Neuronal stem cell (in vitro differentiated cells): Measurements from ENCODE around the gene CALU.
A peak's percentile ranks its signal among the peaks of the same experiment; 100 is the strongest.

Experiments
- DNase-seq: peaks from one replicate; pipeline ENCODE4 v3.0.0-alpha.2; 2013; ENCODE audit warnings: low spot score
- H2AFZ ChIP-seq: one replicate; pipeline ENCODE4 v1.6.1; 2013; ENCODE audit warnings: mild to moderate bottlenecking, low read length, inconsistent platforms
- H2AK5ac ChIP-seq: 2 replicates; pipeline ENCODE4 v1.6.1; 2013; ENCODE audit warnings: low read depth, mild to moderate bottlenecking, inconsistent platforms, low read length, moderate library complexity, mixed read lengths
- H2BK120ac ChIP-seq: 2 replicates; pipeline ENCODE4 v1.6.1; 2013; ENCODE audit warnings: low read depth, mild to moderate bottlenecking, inconsistent platforms, low read length, moderate library complexity, mixed read lengths
- H2BK12ac ChIP-seq: one replicate; pipeline ENCODE4 v1.6.1; 2013; ENCODE audit warnings: low read length, inconsistent platforms
- H2BK15ac ChIP-seq: 2 replicates; pipeline ENCODE4 v1.6.1; 2013; ENCODE audit warnings: mild to moderate bottlenecking, low read length, inconsistent platforms, mixed read lengths
- H2BK5ac ChIP-seq: one replicate; pipeline ENCODE4 v1.6.1; 2013; ENCODE audit warnings: inconsistent platforms, mild to moderate bottlenecking, low read length, moderate library complexity
- H3K14ac ChIP-seq: one replicate; pipeline ENCODE4 v1.6.1; 2013; ENCODE audit warnings: low read length, inconsistent platforms
- H3K18ac ChIP-seq: 2 replicates; pipeline ENCODE4 v1.6.1; 2013; ENCODE audit warnings: low read length, inconsistent platforms
- H3K23ac ChIP-seq: 2 replicates; pipeline ENCODE4 v1.6.1; 2013; ENCODE audit warnings: low read depth, mild to moderate bottlenecking, mixed read lengths, low read length, inconsistent platforms; ENCODE audit not compliant: poor library complexity
- H3K27ac ChIP-seq: replicated peaks from 3 replicates; pipeline ENCODE4 v1.5.1; 2013; ENCODE audit warnings: low read length, inconsistent platforms
- H3K27me3 ChIP-seq, 3 experiments: 2 replicates each; pipeline ENCODE4 v1.6.1; 2013; ENCODE audit warnings: low read length in 3 of 3, mild to moderate bottlenecking in 2 of 3, inconsistent platforms in 1 of 3, low read depth in 1 of 3, mixed read lengths in 1 of 3, moderate library complexity in 1 of 3; ENCODE audit not compliant: control insufficient read depth in 3 of 3, insufficient read depth in 3 of 3
- H3K36me3 ChIP-seq, 2 donors: replicated peaks in 1 of 2; 2 replicates each; pipeline ENCODE4 v1.6.1; 2013; ENCODE audit warnings: low read length in 2 of 2; ENCODE audit not compliant: control insufficient read depth in 2 of 2, insufficient read depth in 2 of 2
- H3K4ac ChIP-seq: 2 replicates; pipeline ENCODE4 v1.6.1; 2013; ENCODE audit warnings: inconsistent platforms, mild to moderate bottlenecking, low read length, moderate library complexity
- H3K4me1 ChIP-seq, 2 donors: 1 replicate in 1 of 2; 2 replicates in 1 of 2; pipeline ENCODE4 v1.6.1; 2013; ENCODE audit warnings: low read length in 2 of 2, low read depth in 1 of 2; ENCODE audit not compliant: control insufficient read depth in 2 of 2, insufficient read depth in 1 of 2
- H3K4me2 ChIP-seq: one replicate; pipeline ENCODE4 v1.6.1; 2013; ENCODE audit warnings: mild to moderate bottlenecking, low read length, inconsistent platforms; ENCODE audit not compliant: insufficient read depth, poor library complexity, severe bottlenecking
- H3K4me3 ChIP-seq, 2 donors: 2 replicates each; pipeline ENCODE4 v1.5.1; 2013; ENCODE audit warnings: low read length in 2 of 2, mild to moderate bottlenecking in 2 of 2, inconsistent platforms in 1 of 2, moderate library complexity in 1 of 2
- H3K79me1 ChIP-seq: one replicate; pipeline ENCODE4 v1.6.1; 2013; ENCODE audit warnings: low read depth, mild to moderate bottlenecking, inconsistent platforms, low read length, moderate library complexity
- H3K9ac ChIP-seq: one replicate; pipeline ENCODE4 v1.6.1; 2013; ENCODE audit warnings: mild to moderate bottlenecking, low read depth, low read length, inconsistent platforms; ENCODE audit not compliant: poor library complexity
- H3K9me3 ChIP-seq, 2 donors: replicated peaks in 1 of 2; 2 replicates each; pipeline versions ENCODE3 to v1.6.1; 2013; ENCODE audit warnings: low read length in 2 of 2, mild to moderate bottlenecking in 2 of 2, inconsistent platforms in 1 of 2, low read depth in 1 of 2, mixed read lengths in 1 of 2, moderate library complexity in 1 of 2; ENCODE audit not compliant: control insufficient read depth in 2 of 2, insufficient read depth in 1 of 2
- H4K8ac ChIP-seq: one replicate; pipeline ENCODE4 v1.6.1; 2013; ENCODE audit warnings: low read depth, mild to moderate bottlenecking, inconsistent platforms, low read length, moderate library complexity
- H4K91ac ChIP-seq: one replicate; pipeline ENCODE4 v1.6.1; 2013; ENCODE audit warnings: low read length, low read depth, mild to moderate bottlenecking, inconsistent platforms; ENCODE audit not compliant: poor library complexity
- WGBS, 2 donors: extraction: QIAGEN DNeasy Blood & Tissue Kit; methylation state at CpG; one replicate each; pipeline ENCODE4 v1.1.7; 2013; ENCODE audit warnings: missing lambda C conversion rate in 2 of 2, mixed read lengths in 1 of 2; ENCODE audit not compliant: insufficient read length in 2 of 2, insufficient replicate concordance in 1 of 2; ENCODE audit errors: extremely low coverage in 2 of 2; 5-methylcytosine and 5-hydroxymethylcytosine counted together

The CALU gene

DNA sequence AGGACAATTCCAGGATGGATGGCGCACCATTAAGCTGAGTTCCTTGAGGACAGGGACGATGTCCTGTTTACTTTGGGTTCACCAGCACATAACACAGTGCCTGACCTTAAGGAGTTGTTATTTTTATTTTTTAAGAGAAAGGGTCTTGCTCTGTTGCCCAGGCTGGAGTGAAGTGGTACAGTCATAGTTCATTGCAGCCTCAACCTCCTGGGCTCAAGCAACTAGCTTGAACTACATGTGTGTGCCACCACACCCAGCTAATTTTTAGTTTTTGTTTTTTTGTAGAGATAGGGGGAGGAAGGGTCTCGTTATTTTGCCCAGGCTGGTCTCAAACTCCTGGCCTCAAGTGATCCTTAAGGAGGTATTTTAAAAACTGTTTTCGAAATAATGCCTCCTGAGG is 1.7 kb upstream of the CALU start:
- peaks cover 0 to 15% (median 0%) of the 10 kb centered on the region in 3 experiments for H3K27me3 ChIP-seq
- H4K91ac ChIP-seq, result no peak overlapping the region
- H4K8ac ChIP-seq, result no peak overlapping the region
- no peak overlapping the region for H3K9ac ChIP-seq
- DNase-seq, result no peak
- no peak overlapping the region for H2BK12ac ChIP-seq
- H3K4me3 ChIP-seq, result no peak overlapping the region
- no peak overlapping the region for H3K27ac ChIP-seq
- no peak overlapping the region for H2AFZ ChIP-seq
- no peak overlapping the region for H3K4me2 ChIP-seq
- H3K14ac ChIP-seq, result no peak overlapping the region
- no peak overlapping the region for H2BK120ac ChIP-seq
- no peak overlapping the region for H3K23ac ChIP-seq
- no peak overlapping the region for H2BK5ac ChIP-seq
- H3K36me3 ChIP-seq, result peaks cover 0 to 11% of the 10 kb centered on the region in 2 donors
- H3K4ac ChIP-seq, result no peak overlapping the region
- no peaks in the 10 kb centered on the region for H3K9me3 ChIP-seq
- H2BK15ac ChIP-seq, result peak overlapping the region; percentile 26
- no peak overlapping the region for H3K18ac ChIP-seq
- peaks cover 4 to 6% of the 10 kb centered on the region in 2 donors for H3K4me1 ChIP-seq
- H3K79me1 ChIP-seq, result peaks cover 1% of the 10 kb centered on the region
- WGBS, 2 donors, result no CpG with 5 or more reads among the region's 4 CpGs
- H2AK5ac ChIP-seq, result no peak overlapping the region

DNA sequence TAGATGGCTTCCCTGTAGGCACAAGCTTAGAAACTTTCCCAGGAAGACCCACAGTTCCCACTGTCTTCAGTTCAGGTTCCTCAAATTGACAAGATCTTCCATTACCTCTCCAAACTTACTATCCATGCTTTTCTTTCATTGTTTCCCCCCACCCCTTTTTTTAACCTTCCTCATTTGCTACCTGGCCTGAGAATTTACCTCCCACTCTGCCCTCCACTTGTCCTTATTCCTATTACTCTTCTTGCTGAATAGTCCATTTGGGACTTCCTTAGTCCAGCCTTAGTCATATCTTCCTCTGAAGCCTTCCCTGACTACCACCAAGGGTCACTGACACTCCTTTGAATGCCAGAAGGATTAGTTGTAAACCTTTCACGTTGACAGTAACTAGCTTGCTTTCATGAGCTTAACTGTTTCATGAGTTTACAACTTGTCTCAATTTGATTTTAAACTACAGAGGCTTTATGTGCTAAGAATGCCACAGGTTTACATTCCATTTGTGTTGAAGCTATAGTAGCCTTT is 1.2 kb upstream of the CALU start:
- no peak overlapping the region for H2BK120ac ChIP-seq
- H3K4me3 ChIP-seq, result no peak overlapping the region

DNA sequence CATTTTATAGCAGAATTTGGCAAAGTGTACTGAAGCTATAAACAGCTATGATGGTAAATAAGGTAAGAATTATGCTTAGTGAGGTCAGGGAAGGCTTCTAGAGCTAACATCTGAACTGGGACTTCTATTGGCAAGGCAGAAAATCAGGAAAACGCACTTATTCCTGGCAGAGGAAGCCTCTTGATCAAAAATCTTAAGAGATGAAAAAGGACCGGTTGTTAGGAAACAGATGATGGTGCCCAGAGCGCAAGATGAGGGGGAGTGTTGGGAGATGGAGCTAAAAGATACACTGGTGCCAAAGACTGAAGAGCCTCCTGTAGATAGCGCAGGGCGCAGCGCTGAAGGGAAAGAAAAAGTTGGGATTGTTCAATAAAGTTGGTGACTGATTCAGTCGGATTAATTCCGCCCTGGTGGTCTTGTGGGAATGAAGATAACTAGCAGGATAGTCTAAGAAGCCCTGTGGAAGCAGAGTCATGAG is 550 bp upstream of the CALU start:
- H3K36me3 ChIP-seq, result peaks cover 0 to 21% of the 10 kb centered on the region in 2 donors
- no peak overlapping the region for H2BK120ac ChIP-seq
- H3K18ac ChIP-seq, result peak overlapping the region; percentile 87
- no peak overlapping the region for H3K14ac ChIP-seq
- no CpG with 5 or more reads among the region's 8 CpGs for WGBS, 2 donors
- H2BK15ac ChIP-seq, result no peak overlapping the region
- peak overlapping the region; percentile 76 for H3K27ac ChIP-seq
- no peak for DNase-seq
- no peak overlapping the region for H2AK5ac ChIP-seq
- H3K9ac ChIP-seq, result peak overlapping the region; percentile 56
- H3K4me1 ChIP-seq, result peaks cover 4 to 6% of the 10 kb centered on the region in 2 donors
- peak overlapping the region; percentile 76 to 91 for H3K4me3 ChIP-seq
- H3K4me2 ChIP-seq, result peak overlapping the region; percentile 61
- H3K79me1 ChIP-seq, result peaks cover 1% of the 10 kb centered on the region
- H2AFZ ChIP-seq, result peak overlapping the region; percentile 84
- H4K8ac ChIP-seq, result no peak overlapping the region
- no peak overlapping the region for H2BK12ac ChIP-seq
- H3K4ac ChIP-seq, result no peak overlapping the region
- no peak overlapping the region for H2BK5ac ChIP-seq
- H3K27me3 ChIP-seq, result peaks cover 0 to 3% (median 0%) of the 10 kb centered on the region in 3 experiments
- no peak overlapping the region for H4K91ac ChIP-seq
- no peaks in the 10 kb centered on the region for H3K9me3 ChIP-seq
- peak overlapping the region; percentile 98 for H3K23ac ChIP-seq

More for the DNA sequence above, 1.2 kb upstream of the CALU start:
- no peak for DNase-seq
- Histone ChIP-seq H4K91ac (no peak overlapping the region), H3K79me1 (peaks cover 1% of the 10 kb centered on the region), H3K9me3 (no peaks in the 10 kb centered on the region), H3K27ac (no peak overlapping the region), H2AK5ac (no peak overlapping the region), H3K36me3 (peaks cover 0 to 15% of the 10 kb centered on the region in 2 donors), H3K27me3 (peaks cover 0 to 10% (median 0%) of the 10 kb centered on the region in 3 experiments), H2BK15ac (no peak overlapping the region), H3K18ac (no peak overlapping the region), H3K4me1 (peaks cover 4 to 6% of the 10 kb centered on the region in 2 donors), H3K23ac (no peak overlapping the region), H3K9ac (no peak overlapping the region), H3K14ac (no peak overlapping the region), H3K4me2 (no peak overlapping the region), H2AFZ (no peak overlapping the region), H2BK5ac (no peak overlapping the region), H4K8ac (no peak overlapping the region), H3K4ac (no peak overlapping the region), H2BK12ac (no peak overlapping the region)
- WGBS, 2 donors, result no CpG with 5 or more reads among the region's 1 CpG

DNA sequence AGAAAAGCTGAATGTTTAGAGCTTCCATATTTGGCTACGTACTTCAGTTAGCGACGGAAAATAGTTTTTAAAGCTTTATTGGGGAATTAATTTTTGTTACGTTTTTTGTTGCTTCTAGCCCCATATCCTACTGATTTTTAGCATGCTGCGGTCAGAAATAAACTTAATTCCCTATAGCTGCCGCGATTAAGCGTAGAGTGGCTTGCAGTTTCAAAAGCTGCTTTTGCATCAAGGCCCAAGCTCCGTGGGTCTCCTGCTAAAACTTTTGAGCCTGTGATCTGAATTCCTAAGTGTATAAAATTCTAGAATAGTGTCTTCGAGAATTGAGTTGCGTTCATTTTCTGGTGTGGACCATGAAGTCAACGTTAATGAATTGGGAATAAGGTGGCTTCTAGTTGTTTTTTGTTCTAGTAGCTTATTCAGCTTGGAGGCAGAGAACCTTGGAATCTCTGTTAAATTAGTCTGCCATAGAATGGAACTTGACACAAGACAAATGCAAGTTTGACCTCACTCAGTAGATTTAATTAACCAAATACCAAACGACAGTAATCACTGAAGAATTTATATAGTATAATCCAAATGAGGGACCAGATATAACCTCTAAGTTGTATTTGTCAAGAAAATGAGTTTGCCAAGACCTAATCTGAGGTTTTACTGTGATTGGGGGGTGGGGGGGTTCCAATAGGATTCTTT is 977 bp downstream of the CALU start:
- H3K27me3 ChIP-seq, result peaks cover 0 to 2% (median 0%) of the 10 kb centered on the region in 3 experiments
- H3K9ac ChIP-seq, result no peak overlapping the region
- H3K79me1 ChIP-seq, result peaks cover 1% of the 10 kb centered on the region
- H2BK15ac ChIP-seq, result no peak overlapping the region
- H3K4me2 ChIP-seq, result peak overlapping the region; percentile 68
- peaks cover 0 to 32% of the 10 kb centered on the region in 2 donors for H3K36me3 ChIP-seq
- H2BK5ac ChIP-seq, result peak overlapping the region; percentile 40
- no peaks in the 10 kb centered on the region for H3K9me3 ChIP-seq
- H3K18ac ChIP-seq, result no peak overlapping the region
- no CpG with 5 or more reads among the region's 13 CpGs for WGBS, 2 donors
- no peak overlapping the region for H4K8ac ChIP-seq
- H2AK5ac ChIP-seq, result no peak overlapping the region
- no peak overlapping the region for H4K91ac ChIP-seq
- H2BK12ac ChIP-seq, result no peak overlapping the region
- H3K23ac ChIP-seq, result no peak overlapping the region
- no peak overlapping the region for H2BK120ac ChIP-seq
- H3K4ac ChIP-seq, result no peak overlapping the region
- DNase-seq, result no peak
- H3K4me1 ChIP-seq, result peaks cover 4 to 6% of the 10 kb centered on the region in 2 donors
- H3K27ac ChIP-seq, result no peak overlapping the region
- H3K4me3 ChIP-seq, result peak overlapping the region; percentile 91 to 94
- no peak overlapping the region for H3K14ac ChIP-seq
- H2AFZ ChIP-seq, result peak overlapping the region; percentile 84
